NCI-H526 treated with DMSO at 0.1 percent for 48 hours (cell line): ENCODE results near the gene TOLLIP.
"Not testable (repeated sequence)": the region's sequence is repeated elsewhere in the genome, so short reads cannot be mapped to it uniquely, and the experiment has no call there.

Source experiments
- DNase-seq: peaks from one replicate; lab custom pipeline; 2025; lab: John Stamatoyannopoulos, UW

TOLLIP gene

GRCh38 chr11:1263010-1263409 lies 46.4 kb downstream of the TOLLIP start:
- no peak for DNase-seq

GRCh38 chr11:1262172-1263006 lies 47.0 kb downstream of the TOLLIP start:
- DNase-seq: peak; percentile 65

GRCh38 chr11:1261241-1262071 lies 48.0 kb downstream of the TOLLIP start:
- no peak for DNase-seq

GRCh38 chr11:1260620-1261019 lies 48.8 kb downstream of the TOLLIP start:
- DNase-seq: no peak

GRCh38 chr11:1260023-1260501 lies 49.4 kb downstream of the TOLLIP start:
- no peak for DNase-seq

GRCh38 chr11:1259561-1259960 lies 49.9 kb downstream of the TOLLIP start:
- no peak for DNase-seq

- no peak for DNase-seq
These were observed 50.4 kb downstream of the TOLLIP start for GRCh38 chr11:1259076-1259461.

GRCh38 chr11:1258401-1259075 lies 50.9 kb downstream of the TOLLIP start:
- DNase-seq: no peak

GRCh38 chr11:1257916-1258315 lies 51.5 kb downstream of the TOLLIP start:
- no peak for DNase-seq

- DNase-seq: no peak
These were observed 52.1 kb downstream of the TOLLIP start for GRCh38 chr11:1257366-1257765.

GRCh38 chr11:1256257-1257045 lies 53.0 kb downstream of the TOLLIP start:
- no peak for DNase-seq

GRCh38 chr11:1255151-1255550 lies 54.3 kb downstream of the TOLLIP start:
- no peak for DNase-seq

- no peak for DNase-seq
These were observed 54.7 kb downstream of the TOLLIP start for GRCh38 chr11:1254733-1255132.

GRCh38 chr11:1254086-1254648 lies 55.3 kb downstream of the TOLLIP start:
- no peak for DNase-seq

GRCh38 chr11:1253103-1253485 lies 56.3 kb downstream of the TOLLIP start:
- no peak for DNase-seq

- no peak for DNase-seq
These were observed 56.9 kb downstream of the TOLLIP start for GRCh38 chr11:1252371-1253102.

GRCh38 chr11:1251236-1251770 lies 58.1 kb downstream of the TOLLIP start:
- no peak for DNase-seq

- not testable (repeated sequence) for DNase-seq
These were observed 59.0 kb downstream of the TOLLIP start for GRCh38 chr11:1250411-1250810.

GRCh38 chr11:1248951-1249350 lies 60.5 kb downstream of the TOLLIP start:
- DNase-seq: not testable (repeated sequence)

GRCh38 chr11:1247026-1247425 lies 62.4 kb downstream of the TOLLIP start:
- DNase-seq: not testable (repeated sequence)
